ENCODE data around the gene INSYN2A. TPM values are rescaled to one million over a fixed set of nuclear protein-coding genes. Genes with fewer than 3 reads are reported as not detected.

The INSYN2A gene
- total and polyA plus RNA-seq, 10 donors, result 0.09 to 3.0 (median 0.21) TPM; not detected in 1

DNA sequence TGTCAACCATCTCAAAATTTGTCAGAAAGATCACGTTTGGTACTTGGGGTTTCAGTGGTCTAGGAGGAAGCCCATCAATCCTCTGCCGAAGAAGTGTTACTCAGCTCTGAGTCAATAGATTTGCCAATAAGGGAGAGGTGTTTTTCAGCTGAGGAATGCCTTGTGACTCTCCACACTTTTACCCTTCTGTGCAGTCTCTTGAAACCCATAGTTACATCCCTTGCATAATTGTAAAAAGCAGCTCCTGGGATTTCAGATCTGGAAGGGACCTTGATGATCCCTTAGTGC, 47.5 kb downstream of the INSYN2A start:
- Histone ChIP-seq H3K9me3 (no peaks in the 10 kb centered on the region), H3K27ac (no peak overlapping the region), H3K27me3 (replicated peaks in 1 of 7) (no peaks in the 10 kb centered on the region), H3K4me1 (no peaks in the 10 kb centered on the region), H3K36me3 (no peaks in the 10 kb centered on the region), H3K4me3 (no peak overlapping the region)
- DNase-seq, result no peak
- no peak for TF ChIP-seq POLR2AphosphoS5 (IDR thresholded peaks at IDR 0.05)
- TF ChIP-seq POLR2A (IDR thresholded peaks at IDR 0.05), result no peak
- TF ChIP-seq, protein P1, sequence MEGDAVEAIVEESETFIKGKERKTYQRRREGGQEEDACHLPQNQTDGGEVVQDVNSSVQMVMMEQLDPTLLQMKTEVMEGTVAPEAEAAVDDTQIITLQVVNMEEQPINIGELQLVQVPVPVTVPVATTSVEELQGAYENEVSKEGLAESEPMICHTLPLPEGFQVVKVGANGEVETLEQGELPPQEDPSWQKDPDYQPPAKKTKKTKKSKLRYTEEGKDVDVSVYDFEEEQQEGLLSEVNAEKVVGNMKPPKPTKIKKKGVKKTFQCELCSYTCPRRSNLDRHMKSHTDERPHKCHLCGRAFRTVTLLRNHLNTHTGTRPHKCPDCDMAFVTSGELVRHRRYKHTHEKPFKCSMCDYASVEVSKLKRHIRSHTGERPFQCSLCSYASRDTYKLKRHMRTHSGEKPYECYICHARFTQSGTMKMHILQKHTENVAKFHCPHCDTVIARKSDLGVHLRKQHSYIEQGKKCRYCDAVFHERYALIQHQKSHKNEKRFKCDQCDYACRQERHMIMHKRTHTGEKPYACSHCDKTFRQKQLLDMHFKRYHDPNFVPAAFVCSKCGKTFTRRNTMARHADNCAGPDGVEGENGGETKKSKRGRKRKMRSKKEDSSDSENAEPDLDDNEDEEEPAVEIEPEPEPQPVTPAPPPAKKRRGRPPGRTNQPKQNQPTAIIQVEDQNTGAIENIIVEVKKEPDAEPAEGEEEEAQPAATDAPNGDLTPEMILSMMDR (IDR thresholded peaks at IDR 0.05 in 8 of 11, conservative IDR thresholded peaks at IDR 0.05 in 3 of 11), result no peak
- 39 to 70% (median 58%) methylated on average over 2 of the region's 2 CpGs for WGBS, 5 donors
- intact Hi-C loops (cut with DNase I; ENCODE audit: low total_unique reads), result no loop called here

DNA sequence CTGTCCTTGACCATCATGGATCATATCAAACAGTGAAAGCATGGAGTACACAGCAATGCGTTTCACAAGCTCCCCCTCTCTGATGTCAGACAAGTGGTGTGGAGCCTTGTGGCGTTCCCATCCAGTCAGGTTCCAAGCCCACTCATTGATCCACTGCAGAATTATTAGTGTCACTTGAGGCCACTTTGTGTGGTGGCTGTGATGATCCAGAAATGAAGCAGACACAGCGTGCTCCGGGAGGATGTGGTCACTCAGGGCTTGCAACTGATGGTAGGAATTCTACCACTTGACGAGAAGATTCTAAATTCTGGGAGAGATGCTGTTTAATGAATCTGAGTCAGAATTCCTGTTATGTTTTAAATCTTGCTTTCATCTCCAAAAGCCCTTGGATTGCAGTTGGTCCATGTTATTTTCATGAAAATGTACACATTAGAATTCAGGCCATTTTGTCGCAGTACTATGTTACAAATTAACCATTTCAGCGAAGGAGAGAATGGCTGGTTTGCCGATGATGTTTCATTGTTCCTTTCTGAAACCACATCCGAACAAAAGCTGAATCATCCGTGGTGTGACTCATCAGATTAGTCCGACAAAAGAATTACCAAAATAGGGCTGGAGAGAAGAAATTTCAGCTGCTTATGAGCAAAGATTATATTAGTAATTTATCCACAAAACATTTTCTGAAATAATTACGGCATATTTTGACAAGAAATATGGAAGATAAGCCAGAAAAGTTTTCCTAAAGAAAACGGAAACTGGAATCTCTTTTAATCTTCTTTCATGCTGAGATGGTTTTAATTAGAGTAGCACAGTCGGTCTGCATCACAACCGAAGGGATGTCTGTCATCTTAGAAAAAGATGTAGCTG, 48.1 kb downstream of the INSYN2A start:
- Histone ChIP-seq H3K4me3 (no peak overlapping the region), H3K9me3 (no peaks in the 10 kb centered on the region), H3K27me3 (replicated peaks in 1 of 7) (no peaks in the 10 kb centered on the region), H3K27ac (no peak overlapping the region), H3K4me1 (no peaks in the 10 kb centered on the region), H3K36me3 (no peaks in the 10 kb centered on the region)
- TF ChIP-seq, protein P1 (IDR thresholded peaks at IDR 0.05 in 8 of 11, conservative IDR thresholded peaks at IDR 0.05 in 3 of 11), result no peak
- TF ChIP-seq POLR2AphosphoS5 (IDR thresholded peaks at IDR 0.05) (no peak), POLR2A (IDR thresholded peaks at IDR 0.05) (no peak)
- intact Hi-C loops (cut with DNase I; ENCODE audit: low total_unique reads), result no loop called here
- WGBS, 5 donors, result 59 to 82% (median 70%) methylated on average over 15 of the region's 15 CpGs
- DNase-seq, result peak; percentile 30

DNA sequence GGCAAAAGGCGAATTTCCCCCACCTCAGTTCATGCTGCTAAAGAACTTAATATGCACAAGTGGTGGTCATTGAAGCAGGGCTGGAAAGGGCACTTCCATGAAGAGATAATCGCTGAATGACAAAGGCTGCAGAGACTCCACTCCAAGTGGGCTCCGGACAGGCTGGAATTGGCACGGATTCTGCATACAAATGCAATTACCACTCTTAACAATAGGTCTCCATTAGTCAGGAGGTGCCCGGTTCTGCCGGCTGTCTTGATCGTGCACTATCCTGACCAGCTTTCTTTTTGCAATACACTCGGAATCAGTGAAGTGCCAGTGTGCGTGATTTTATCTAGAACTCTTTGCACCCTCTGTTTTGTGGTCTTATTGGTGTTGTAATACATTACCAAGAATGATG, 49.7 kb downstream of the INSYN2A start:
- no peak for TF ChIP-seq POLR2A (IDR thresholded peaks at IDR 0.05)
- no peak for TF ChIP-seq POLR2AphosphoS5 (IDR thresholded peaks at IDR 0.05)
- TF ChIP-seq, protein P1 (IDR thresholded peaks at IDR 0.05 in 8 of 11, conservative IDR thresholded peaks at IDR 0.05 in 3 of 11), result no peak

More for the DNA sequence above, 49.7 kb downstream of the INSYN2A start:
- H3K4me1 ChIP-seq, result no peaks in the 10 kb centered on the region
- H3K27me3 ChIP-seq (replicated peaks in 1 of 7), result no peaks in the 10 kb centered on the region
- H3K27ac ChIP-seq, result no peak overlapping the region
- intact Hi-C loops (cut with DNase I; ENCODE audit: low total_unique reads), result no loop called here
- WGBS, 5 donors, result 84 to 94% (median 88%) methylated on average over 9 of the region's 9 CpGs
- DNase-seq, result no peak
- H3K9me3 ChIP-seq, result no peaks in the 10 kb centered on the region
- no peaks in the 10 kb centered on the region for H3K36me3 ChIP-seq
- H3K4me3 ChIP-seq, result no peak overlapping the region
